Esophagus muscularis mucosa (tissue), 4 donors: Measurements from ENCODE around the gene HHIP. TPM values are rescaled to one million over a fixed set of nuclear protein-coding genes. Genes with fewer than 3 reads are reported as not detected.

Experiments
- DNase-seq: peaks from one replicate; pipeline ENCODE4 v3.0.0-alpha.2; 2017; ENCODE audit errors: extremely low spot score
- H3K27ac ChIP-seq, 4 donors: fragments of 200-600 bp; sonication (generic); replicated peaks in 1 of 4; 1 replicate in 3 of 4; 2 replicates in 1 of 4; pipeline ENCODE4 v1.5.1; 2016 to 2019; ENCODE audit warnings: mild to moderate bottlenecking in 1 of 4
- H3K27me3 ChIP-seq, 4 donors: fragments of 200-600 bp; sonication (generic); one replicate each; pipeline versions ENCODE4 v1.5.1 to v1.6.0; 2016 to 2019
- H3K36me3 ChIP-seq, 4 donors: fragments of 200-600 bp; sonication (generic); one replicate each; pipeline ENCODE4 v1.5.1; 2016 to 2019
- H3K4me1 ChIP-seq, 4 donors: fragments of 200-600 bp; sonication (generic); one replicate each; pipeline ENCODE4 v1.5.1; 2016 to 2019
- H3K4me3 ChIP-seq, 4 donors: fragments of 200-600 bp; sonication (generic); 1 replicate in 2 of 4; 2 replicates in 2 of 4; pipeline ENCODE4 v1.5.1; 2016 to 2019; ENCODE audit warnings: mild to moderate bottlenecking in 4 of 4, moderate library complexity in 1 of 4
- H3K9me3 ChIP-seq, 4 donors: fragments of 200-600 bp; sonication (generic); 1 replicate in 3 of 4; 2 replicates in 1 of 4; pipeline ENCODE4 v1.5.1; 2016 to 2019
- EP300 ChIP-seq: sonication (generic); formaldehyde crosslinking; IDR thresholded peaks from one replicate; pipeline ENCODE4 v1.6.1; 2017; ENCODE audit warnings: antibody characterized with exemption
- POLR2A ChIP-seq: fragments of 450-650 bp; IDR thresholded peaks from one replicate; pipeline ENCODE4 v1.6.1; 2017; ENCODE audit warnings: antibody characterized with exemption, moderate library complexity, mild to moderate bottlenecking, low read depth
- POLR2AphosphoS5 ChIP-seq, 2 donors: sonication (generic); formaldehyde crosslinking; IDR thresholded peaks; one replicate each; pipeline ENCODE4 v1.6.1; 2017; ENCODE audit warnings: antibody characterized with exemption in 2 of 2
- WGBS: methylation state at CpG from one replicate; pipeline ENCODE4 v1.1.5; 2018; 5-methylcytosine and 5-hydroxymethylcytosine counted together
- intact Hi-C: fragments of 100-400 bp; cut with DNase I; formaldehyde crosslinking; loops from one replicate; pipeline ENCODE4 v1.15.1; 2023
- total RNA-seq, 4 donors: library from RNA; depleted of rRNA; stranded (reverse); fragments of >200 nt; gene quantifications; one replicate each; pipeline versions ENCODE4 v1.1.0 to v1.2.1, GENCODE V29; 2016
- TF ChIP-seq, protein P1 (sequence below), 3 experiments: fragments of 200-600 bp in 2 of 3; fragments of 450-650 bp in 1 of 3; sonication (generic) in 2 of 3; IDR thresholded peaks; one replicate each; pipeline ENCODE4 v1.5.1; 2017 to 2019; ENCODE audit warnings: antibody characterized with exemption in 3 of 3, mild to moderate bottlenecking in 2 of 3, moderate library complexity in 1 of 3

Gene HHIP
- total RNA-seq, 4 donors from 2014 or later: under 0.01 to 0.75 (median 0.15) TPM

DNA sequence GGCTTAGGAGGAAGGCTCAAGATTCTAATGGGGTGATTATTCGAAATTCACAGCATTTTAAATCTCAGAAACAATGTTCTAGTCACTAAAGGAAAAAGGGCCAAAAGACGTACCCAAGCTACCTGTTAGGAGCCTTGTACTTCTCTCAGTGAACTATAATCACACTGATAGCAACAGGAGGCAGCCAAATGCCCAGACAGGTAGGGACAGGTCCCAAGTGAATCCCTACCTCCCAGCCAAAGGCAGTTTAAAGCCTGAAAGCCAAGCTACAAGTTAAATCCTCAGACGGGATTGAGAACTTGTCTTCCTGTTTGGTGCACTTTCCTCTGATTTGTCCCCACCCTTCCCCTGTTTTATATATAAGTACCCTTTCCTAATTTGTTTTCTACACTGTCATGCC is 24.3 kb upstream of the HHIP start:
- DNase-seq: no peak
- H3K27me3 ChIP-seq: no peaks in the 10 kb centered on the region
- no peaks in the 10 kb centered on the region for H3K4me1 ChIP-seq
- intact Hi-C loops: no loop called here
- 69% methylated on average over 3 of the region's 3 CpGs for WGBS
- H3K36me3 ChIP-seq: no peaks in the 10 kb centered on the region
- no peaks in the 10 kb centered on the region for H3K9me3 ChIP-seq
- H3K27ac ChIP-seq: no peak overlapping the region
- H3K4me3 ChIP-seq: no peak overlapping the region
- TF ChIP-seq EP300: no peak
- TF ChIP-seq, protein P1, sequence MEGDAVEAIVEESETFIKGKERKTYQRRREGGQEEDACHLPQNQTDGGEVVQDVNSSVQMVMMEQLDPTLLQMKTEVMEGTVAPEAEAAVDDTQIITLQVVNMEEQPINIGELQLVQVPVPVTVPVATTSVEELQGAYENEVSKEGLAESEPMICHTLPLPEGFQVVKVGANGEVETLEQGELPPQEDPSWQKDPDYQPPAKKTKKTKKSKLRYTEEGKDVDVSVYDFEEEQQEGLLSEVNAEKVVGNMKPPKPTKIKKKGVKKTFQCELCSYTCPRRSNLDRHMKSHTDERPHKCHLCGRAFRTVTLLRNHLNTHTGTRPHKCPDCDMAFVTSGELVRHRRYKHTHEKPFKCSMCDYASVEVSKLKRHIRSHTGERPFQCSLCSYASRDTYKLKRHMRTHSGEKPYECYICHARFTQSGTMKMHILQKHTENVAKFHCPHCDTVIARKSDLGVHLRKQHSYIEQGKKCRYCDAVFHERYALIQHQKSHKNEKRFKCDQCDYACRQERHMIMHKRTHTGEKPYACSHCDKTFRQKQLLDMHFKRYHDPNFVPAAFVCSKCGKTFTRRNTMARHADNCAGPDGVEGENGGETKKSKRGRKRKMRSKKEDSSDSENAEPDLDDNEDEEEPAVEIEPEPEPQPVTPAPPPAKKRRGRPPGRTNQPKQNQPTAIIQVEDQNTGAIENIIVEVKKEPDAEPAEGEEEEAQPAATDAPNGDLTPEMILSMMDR (IDR thresholded peaks at IDR 0.05): no peak
- TF ChIP-seq POLR2A: no peak
- TF ChIP-seq POLR2AphosphoS5 (IDR thresholded peaks at IDR 0.05): no peak

DNA sequence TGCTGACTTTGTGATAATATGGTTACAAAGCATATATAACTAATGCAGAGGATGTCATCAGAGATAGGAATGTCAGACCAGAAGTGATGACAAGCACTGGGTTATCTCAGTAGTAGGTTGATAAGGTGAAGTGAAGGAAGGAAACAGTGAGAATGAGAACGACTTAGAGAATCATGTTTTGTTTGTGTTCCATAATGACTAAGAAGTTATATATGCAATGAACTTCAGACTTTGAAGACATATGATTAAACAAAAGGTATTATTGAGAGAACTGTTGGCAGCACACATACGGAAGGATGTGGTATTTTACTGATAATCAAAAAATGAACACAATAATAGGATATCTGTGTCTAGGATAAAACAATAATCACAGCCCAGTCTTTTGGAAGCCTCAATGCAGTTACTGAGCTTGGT is 18.3 kb upstream of the HHIP start:
- WGBS: 23% methylated on average over 2 of the region's 2 CpGs
- no peak overlapping the region for H3K27ac ChIP-seq
- no peak overlapping the region for H3K4me3 ChIP-seq
- intact Hi-C loops: no loop called here
- TF ChIP-seq, protein P1 (IDR thresholded peaks at IDR 0.05): no peak
- TF ChIP-seq POLR2A: no peak
- TF ChIP-seq POLR2AphosphoS5 (IDR thresholded peaks at IDR 0.05): no peak
- no peak for TF ChIP-seq EP300
- no peaks in the 10 kb centered on the region for H3K27me3 ChIP-seq
- no peaks in the 10 kb centered on the region for H3K36me3 ChIP-seq
- no peaks in the 10 kb centered on the region for H3K9me3 ChIP-seq
- no peaks in the 10 kb centered on the region for H3K4me1 ChIP-seq
- no peak for DNase-seq

DNA sequence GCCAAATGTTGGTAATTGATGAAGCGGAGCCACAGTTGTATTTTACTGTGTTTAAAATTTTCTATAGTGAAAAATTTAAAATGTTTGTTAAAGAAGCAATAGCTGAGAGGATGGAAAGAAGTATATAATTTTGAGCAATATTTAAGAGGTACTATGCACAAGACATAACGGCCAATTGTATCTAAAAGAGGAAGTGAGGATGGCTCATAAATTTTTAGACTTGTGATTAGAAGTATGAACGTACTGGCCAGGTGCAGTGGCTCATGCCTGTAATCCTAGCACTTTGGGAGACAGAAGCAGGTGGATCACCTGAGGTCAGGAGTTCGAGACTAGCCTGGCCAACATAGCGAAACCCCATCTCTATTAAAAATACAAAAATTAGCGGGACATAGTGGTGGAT is 12.7 kb upstream of the HHIP start:
- WGBS: 89% methylated on average over 6 of the region's 6 CpGs

DNA sequence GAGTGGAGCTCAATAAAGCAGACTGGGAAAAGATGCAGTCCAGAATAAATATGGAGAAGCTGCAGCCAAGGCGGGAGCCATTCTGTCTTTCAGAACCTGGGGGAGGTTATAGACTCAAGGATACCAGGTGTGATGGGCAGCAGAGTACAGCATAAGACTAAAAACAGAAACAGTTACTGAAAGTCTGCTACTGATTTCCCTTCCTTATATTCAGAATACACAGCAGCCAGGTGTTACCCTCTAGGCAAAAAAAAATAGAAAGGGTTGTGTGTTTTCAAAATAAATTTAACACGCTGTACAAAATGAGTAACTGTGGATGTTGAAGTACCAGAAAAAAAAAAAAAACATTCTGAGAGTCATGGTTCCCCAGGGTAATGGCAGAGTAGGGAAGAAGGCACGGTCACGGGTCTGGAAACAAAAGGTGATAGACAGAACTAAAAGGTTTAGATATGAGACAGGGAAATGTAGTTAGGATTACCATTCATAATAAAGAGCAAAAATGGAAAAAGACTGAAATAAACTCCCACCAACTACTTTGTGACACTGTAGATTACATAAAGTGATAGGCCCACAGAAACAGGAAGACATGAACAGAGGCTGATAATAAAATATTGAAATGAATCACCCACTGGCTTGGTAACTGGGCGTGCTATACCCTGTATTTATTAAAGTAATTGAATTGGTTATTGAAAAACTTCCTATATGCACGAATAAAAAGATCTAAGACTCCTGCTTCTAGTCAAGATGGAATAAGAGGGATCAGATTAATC is 10.8 kb upstream of the HHIP start:
- no peak for TF ChIP-seq EP300
- TF ChIP-seq, protein P1 (IDR thresholded peaks at IDR 0.05): no peak
- no peak for TF ChIP-seq POLR2A
- TF ChIP-seq POLR2AphosphoS5 (IDR thresholded peaks at IDR 0.05): no peak
- intact Hi-C loops: no loop called here
- no peak for DNase-seq
- Histone ChIP-seq H3K4me3 (no peak overlapping the region), H3K27me3 (no peaks in the 10 kb centered on the region), H3K36me3 (no peaks in the 10 kb centered on the region), H3K9me3 (no peaks in the 10 kb centered on the region), H3K4me1 (no peaks in the 10 kb centered on the region), H3K27ac (no peak overlapping the region)
- WGBS: 86% methylated on average over 6 of the region's 6 CpGs

More for the DNA sequence above, 12.7 kb upstream of the HHIP start:
- Histone ChIP-seq H3K27ac (no peak overlapping the region), H3K4me3 (no peak overlapping the region), H3K9me3 (no peaks in the 10 kb centered on the region), H3K4me1 (no peaks in the 10 kb centered on the region), H3K27me3 (no peaks in the 10 kb centered on the region), H3K36me3 (no peaks in the 10 kb centered on the region)
- intact Hi-C loops: no loop called here
- TF ChIP-seq POLR2A: no peak
- no peak for TF ChIP-seq POLR2AphosphoS5 (IDR thresholded peaks at IDR 0.05)
- TF ChIP-seq, protein P1 (IDR thresholded peaks at IDR 0.05): no peak
- no peak for TF ChIP-seq EP300
- no peak for DNase-seq
